ES-I3 (cell line): ENCODE results near the gene ERBB4.

Source experiments
- H3K36me3 ChIP-seq: 2 replicates; pipeline ENCODE4 v1.6.1; 2013; ENCODE audit warnings: mild to moderate bottlenecking, low read length, control low read depth, moderate library complexity; ENCODE audit not compliant: insufficient read depth
- H3K4me1 ChIP-seq: 2 replicates; pipeline ENCODE4 v1.6.1; 2013; ENCODE audit warnings: mild to moderate bottlenecking, control low read depth, low read length; ENCODE audit not compliant: insufficient read depth
- H3K9ac ChIP-seq: 2 replicates; pipeline ENCODE4 v1.6.1; 2013; ENCODE audit warnings: low read depth, mild to moderate bottlenecking, low read length, moderate library complexity
- H3K9me3 ChIP-seq: 2 replicates; pipeline ENCODE4 v1.6.1; 2013; ENCODE audit warnings: mild to moderate bottlenecking, low read length, moderate library complexity; ENCODE audit not compliant: control insufficient read depth, insufficient read depth

ERBB4 gene

DNA sequence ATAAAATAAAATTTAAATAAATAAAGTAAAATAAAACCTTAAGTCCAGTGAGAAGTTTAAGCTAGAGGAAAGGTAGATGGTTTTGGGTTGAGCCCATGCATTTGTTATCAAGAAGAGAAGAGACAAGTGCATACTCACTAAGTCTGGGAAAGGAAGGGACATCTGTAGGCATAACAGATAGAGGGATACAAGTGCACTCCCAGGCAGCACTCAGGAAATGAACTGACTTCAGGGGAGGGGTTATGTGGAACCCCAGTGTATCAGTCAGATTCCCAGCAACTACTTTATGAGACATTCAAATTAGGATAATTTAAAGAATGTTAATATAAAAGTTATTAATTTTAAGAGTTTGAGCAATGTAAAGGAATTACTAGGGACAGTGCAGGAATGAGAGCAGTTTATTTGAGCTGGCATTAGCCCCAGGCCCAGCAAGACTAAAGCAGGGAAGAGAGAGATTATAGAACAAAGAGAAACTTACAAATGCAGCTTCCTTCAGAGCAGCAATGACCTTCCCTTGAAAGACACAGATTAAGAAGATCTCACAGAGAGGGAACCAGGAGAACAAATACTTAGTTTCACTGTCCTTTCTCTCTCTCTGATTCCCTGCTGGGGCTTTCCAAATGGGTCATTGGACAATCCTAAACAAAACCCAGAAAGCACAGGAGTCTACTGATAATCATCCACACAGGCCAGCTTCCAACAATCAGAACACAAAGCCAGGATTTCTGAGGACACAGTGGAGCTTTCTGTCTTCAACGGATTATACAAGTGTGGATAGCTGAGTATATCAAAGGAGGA lies 109.7 kb downstream of the ERBB4 start:
- Histone ChIP-seq H3K36me3 (no peaks in the 10 kb centered on the region), H3K4me1 (peaks cover 17% of the 10 kb centered on the region), H3K9me3 (no peaks in the 10 kb centered on the region), H3K9ac (no peak overlapping the region)

DNA sequence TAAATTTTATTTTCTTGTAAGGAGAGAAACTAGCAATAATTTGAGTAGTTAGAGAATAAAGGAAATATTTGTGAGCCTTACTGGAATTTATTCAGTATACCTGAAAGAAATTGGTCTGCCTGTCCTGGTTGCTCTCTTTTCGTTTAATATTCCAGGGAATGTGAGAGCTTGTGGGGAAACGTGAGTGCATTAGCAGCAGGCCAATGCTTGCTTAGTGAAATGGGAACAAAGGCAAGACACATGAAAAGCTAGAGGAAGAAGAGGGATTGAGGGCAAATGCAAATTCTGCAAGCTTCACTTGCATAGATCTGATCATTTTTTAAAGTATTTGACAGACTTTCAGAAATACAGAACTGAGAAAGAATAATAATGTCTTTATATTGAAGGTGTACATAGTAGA lies 111.0 kb downstream of the ERBB4 start:
- Histone ChIP-seq H3K9me3 (no peaks in the 10 kb centered on the region), H3K4me1 (peaks cover 17% of the 10 kb centered on the region), H3K9ac (no peak overlapping the region), H3K36me3 (no peaks in the 10 kb centered on the region)

DNA sequence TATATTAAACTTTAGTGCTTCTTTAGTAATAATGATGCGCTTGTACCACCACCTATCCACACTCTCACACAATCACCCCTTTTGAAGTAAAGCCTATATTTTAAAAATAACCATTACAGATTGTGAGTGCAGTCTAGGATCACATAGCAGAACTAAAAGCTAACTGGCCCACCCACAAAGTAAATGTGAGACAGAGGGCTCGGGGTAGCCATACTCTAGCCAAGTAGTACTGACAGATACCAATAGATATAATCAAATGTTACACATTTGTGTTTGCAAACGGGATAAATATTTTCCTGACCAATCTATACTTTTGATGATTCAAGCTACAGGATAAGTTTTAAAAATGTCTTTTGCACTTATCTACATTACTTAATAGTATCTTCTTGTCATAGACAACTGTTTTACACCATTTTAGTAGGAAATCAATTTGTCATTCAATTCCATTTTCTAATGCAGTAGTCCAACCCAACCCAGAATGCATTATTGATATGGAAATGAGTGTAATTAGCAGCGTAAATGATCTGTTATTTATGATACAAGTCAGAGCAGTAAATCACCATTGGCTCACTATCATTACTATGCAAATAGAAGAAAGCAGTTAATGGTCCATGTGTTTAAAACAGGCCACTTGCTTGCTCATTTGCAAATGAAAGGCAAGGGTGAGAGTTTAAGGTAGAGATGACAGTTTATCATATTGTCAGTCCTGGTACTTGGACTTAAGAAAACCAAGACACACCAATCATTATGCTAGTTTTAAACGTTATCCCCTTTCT lies 111.8 kb downstream of the ERBB4 start:
- Histone ChIP-seq H3K9ac (no peak overlapping the region), H3K4me1 (peaks cover 17% of the 10 kb centered on the region), H3K36me3 (no peaks in the 10 kb centered on the region), H3K9me3 (no peaks in the 10 kb centered on the region)

DNA sequence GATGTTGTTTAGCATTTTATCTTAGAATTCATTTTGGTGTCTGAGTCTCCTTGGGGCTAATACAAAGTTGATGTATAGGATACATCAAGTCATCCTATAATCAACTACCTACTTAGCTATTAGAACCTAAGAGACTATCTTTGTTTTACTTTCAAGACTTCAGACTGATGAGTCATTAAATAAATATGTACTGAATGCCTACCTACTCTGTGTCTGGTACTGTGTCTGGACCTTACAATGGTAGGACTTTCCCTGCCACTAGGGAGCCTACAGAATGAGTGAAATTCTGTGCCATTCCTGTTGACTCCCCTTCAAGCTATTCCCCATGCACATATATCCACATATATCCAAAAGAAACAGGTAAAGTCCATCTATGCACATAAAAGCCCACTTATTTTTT lies 114.5 kb downstream of the ERBB4 start:
- Histone ChIP-seq H3K4me1 (peaks cover 11% of the 10 kb centered on the region), H3K9me3 (no peaks in the 10 kb centered on the region), H3K9ac (no peak overlapping the region), H3K36me3 (no peaks in the 10 kb centered on the region)

DNA sequence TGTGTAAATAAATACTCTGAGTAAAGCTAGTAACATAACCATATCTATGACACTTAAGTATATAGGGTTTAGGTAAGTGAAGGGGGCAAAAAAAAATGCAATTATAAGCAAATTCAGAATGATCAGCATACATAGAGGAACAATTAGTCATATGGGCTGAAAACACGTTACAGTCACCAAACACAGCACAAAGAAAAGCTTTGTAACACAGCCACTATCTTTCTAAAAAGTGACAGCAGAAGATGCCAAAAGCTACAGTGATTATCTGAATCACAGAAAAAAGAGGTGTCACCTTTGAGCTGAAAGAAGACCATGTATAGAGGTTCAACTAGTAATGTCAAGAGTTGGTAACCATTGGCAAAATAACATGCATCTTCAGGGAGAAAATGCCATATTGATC lies 115.5 kb downstream of the ERBB4 start:
- Histone ChIP-seq H3K4me1 (peaks cover 3% of the 10 kb centered on the region; the same call in 1 of the 2 replicates), H3K36me3 (no peaks in the 10 kb centered on the region), H3K9me3 (no peaks in the 10 kb centered on the region), H3K9ac (no peak overlapping the region)

DNA sequence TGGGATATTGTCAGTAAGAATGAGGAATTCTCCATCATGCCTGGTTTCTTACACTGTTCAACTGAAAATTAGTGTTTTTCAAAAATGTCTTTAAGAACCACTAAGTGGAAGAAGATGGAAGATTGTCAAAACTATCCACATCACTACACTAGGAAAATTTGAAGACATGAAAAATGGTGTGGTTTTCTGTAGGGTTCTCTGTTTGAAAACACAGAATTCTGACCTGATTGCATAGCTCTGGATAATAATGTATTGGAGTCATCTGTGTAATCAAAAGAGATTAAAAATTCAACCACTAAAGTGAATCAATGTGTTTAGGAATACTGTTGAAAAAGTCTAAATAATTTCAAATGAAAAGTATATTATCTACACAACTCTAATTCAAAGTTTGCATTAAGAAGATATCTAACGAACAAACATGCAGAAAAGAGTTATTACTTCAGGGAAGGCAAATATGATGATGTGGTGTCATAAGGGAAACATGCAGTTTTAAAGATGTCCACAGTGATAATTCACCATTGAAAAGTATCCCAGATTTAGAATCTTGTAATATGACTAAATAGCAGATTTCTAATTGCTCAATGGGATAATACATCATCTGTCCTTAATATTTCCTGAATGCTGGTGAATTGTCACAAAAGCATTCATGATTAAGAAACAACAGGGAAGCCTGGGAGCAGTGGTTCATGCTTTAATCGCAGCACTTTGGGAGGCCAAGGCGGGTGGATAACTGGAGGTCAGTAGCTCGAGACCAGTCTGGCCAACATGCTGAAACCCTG lies 116.9 kb downstream of the ERBB4 start:
- no peaks in the 10 kb centered on the region for H3K9me3 ChIP-seq
- H3K9ac ChIP-seq: no peak overlapping the region
- no peaks in the 10 kb centered on the region for H3K36me3 ChIP-seq

DNA sequence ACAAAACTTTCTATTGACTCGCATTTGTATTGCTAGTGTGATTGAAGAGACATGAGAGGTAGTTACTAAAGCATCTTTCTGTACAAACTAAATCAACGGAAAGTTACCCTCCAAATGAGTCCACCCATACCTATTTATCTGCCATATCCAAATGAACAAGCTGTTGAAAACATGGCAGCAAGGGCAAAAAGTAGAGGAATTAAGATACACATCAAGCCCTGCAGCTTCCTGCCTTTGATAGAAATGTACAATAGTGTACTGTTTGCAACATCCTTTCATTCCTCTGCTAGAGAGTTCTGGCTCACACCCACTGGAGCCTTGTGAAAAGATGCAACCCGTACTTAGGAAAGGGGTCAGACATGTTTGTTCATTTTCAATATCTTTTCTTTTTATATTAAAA lies 122.5 kb downstream of the ERBB4 start:
- no peaks in the 10 kb centered on the region for H3K4me1 ChIP-seq
- H3K9me3 ChIP-seq: no peaks in the 10 kb centered on the region
- H3K36me3 ChIP-seq: no peaks in the 10 kb centered on the region
- H3K9ac ChIP-seq: no peak overlapping the region

More for the DNA sequence above, 116.9 kb downstream of the ERBB4 start:
- no peaks in the 10 kb centered on the region; the same call in 1 of the 2 replicates for H3K4me1 ChIP-seq

DNA sequence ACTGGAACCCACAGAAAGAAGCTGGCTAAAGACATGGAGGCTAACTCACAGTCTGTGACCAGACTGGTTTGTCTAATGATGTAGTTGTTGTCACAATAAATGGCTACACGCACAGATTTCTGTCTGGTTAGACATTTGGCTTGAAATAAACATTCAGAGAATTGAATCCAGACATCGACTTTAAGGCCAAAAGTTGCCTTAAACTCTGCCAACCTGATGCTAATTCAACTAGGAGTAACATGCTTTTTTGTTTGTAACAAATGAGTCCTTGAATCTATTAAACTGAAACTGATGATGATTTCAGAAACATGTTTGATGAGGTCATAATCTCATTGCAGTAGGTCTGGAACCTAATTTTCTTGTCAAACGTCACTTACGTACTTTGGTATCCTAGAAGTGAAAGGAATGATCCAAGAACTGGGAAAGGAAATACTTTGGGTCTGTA lies 123.8 kb downstream of the ERBB4 start:
- Histone ChIP-seq H3K9ac (no peak overlapping the region), H3K36me3 (no peaks in the 10 kb centered on the region), H3K9me3 (no peaks in the 10 kb centered on the region), H3K4me1 (no peaks in the 10 kb centered on the region)

DNA sequence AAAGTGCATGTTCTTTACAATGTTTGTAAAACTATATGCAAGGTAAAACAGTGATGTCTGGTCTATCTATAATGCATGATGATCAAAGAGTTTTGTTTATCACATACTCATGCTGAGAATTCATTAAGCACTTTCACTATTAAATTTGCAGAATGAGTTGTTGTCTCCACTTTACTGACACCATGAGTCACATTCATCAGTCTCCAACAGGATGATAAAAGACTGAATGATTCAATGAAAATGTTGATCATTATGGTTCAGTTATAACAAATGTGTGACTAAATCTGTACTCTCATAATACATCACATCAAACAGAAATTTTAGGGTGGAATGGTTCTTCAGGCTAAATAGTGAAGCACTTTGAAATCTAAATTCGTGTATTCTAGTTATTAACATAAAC lies 129.0 kb downstream of the ERBB4 start:
- Histone ChIP-seq H3K4me1 (no peaks in the 10 kb centered on the region), H3K9me3 (no peaks in the 10 kb centered on the region), H3K9ac (no peak overlapping the region), H3K36me3 (no peaks in the 10 kb centered on the region)

DNA sequence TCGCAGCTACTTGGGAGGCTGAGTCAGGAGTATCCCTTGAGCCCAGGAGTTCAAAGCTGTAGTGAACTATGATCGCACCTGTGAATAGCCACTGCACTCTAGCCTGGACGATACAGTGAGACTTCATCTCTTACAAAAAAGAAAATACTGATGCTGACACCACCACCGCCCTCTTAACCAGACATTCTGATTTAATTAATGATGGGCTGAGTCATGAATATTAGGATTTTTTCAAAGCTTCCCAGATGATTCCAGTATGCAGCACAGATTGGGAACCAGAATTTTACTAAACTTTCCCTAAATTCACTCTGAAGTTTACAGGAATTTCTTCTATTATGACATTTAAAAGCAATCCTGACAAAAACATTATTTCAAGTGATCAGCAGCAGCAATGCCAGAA lies 130.1 kb downstream of the ERBB4 start:
- no peaks in the 10 kb centered on the region for H3K4me1 ChIP-seq
- no peaks in the 10 kb centered on the region for H3K9me3 ChIP-seq
- no peak overlapping the region for H3K9ac ChIP-seq
- H3K36me3 ChIP-seq: no peaks in the 10 kb centered on the region

DNA sequence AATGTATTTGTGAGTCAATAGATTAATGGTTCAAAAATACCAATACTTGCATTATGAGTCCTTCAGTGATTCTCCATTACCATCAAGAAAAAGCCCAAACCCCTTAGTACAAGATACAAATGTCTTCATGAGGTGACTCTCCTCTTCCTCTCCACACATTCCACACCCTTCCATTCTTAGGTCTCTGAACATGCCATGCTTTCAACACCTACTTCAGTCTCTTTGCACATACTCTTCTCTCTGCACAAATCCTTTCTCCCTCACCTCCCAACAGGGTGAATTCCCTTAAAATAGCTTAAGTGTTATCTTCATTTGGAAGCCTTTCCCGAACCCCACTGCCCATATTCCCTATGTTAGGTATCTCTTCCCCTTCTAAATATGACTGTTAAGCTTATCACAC lies 131.9 kb downstream of the ERBB4 start:
- Histone ChIP-seq H3K4me1 (no peaks in the 10 kb centered on the region), H3K9ac (no peak overlapping the region), H3K9me3 (no peaks in the 10 kb centered on the region), H3K36me3 (no peaks in the 10 kb centered on the region)

DNA sequence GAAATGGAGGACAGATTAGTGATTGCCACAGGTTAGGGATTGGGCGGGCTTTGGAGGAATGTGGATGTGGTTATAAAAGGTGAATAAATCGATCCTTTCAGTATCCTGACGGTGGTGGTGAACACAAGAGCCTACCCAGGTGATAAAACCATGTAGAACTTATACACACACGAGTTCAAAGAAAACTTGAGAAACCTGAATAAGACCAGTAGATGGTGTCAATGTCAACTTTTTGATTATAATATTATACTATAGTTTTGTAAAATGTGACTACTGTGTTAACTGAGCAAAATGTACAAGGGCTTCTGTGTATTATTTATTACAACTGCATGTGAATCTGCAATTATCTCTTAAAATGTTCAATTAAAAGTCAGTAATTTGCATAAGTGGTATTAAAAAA lies 136.3 kb downstream of the ERBB4 start:
- no peaks in the 10 kb centered on the region for H3K9me3 ChIP-seq
- no peak overlapping the region for H3K9ac ChIP-seq
- no peaks in the 10 kb centered on the region for H3K36me3 ChIP-seq
- no peaks in the 10 kb centered on the region for H3K4me1 ChIP-seq

DNA sequence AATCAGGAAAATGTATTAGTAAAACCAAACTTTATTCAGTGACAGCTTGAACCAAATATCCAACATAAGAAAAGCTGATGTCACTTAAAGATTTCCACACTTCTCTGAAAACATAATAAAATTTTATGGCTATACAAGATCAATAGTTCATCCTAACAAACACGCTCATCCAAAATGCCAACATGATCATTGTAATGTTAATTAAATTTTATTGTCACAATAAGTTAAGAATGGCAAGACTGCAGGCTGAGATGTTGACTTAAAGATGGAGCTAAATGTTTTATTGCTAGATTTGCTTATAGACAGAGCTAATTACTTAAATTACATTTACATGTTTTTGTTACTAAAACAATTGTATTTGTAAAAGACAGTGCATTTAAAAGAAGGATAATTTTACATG lies 140.3 kb downstream of the ERBB4 start:
- H3K36me3 ChIP-seq: no peaks in the 10 kb centered on the region
- H3K9me3 ChIP-seq: no peaks in the 10 kb centered on the region
- H3K4me1 ChIP-seq: no peaks in the 10 kb centered on the region
- H3K9ac ChIP-seq: no peak overlapping the region

DNA sequence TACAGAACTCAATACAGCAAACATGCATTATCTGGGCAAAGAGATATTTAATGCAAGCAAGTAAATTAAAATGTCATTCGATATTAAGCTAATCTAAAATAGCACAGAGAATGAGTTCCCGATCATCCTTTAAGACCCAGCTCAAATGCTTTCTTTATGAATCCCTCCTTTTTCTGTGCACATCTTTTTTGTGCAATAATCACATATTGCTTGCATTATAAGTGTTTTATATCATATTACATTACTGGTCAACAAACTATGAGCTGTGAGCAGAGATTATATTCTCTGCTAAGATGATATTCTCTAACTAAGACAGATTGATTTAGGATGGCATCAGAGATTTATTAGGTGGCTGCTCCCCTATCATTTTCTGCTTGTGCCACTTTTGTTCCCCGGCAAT lies 146.1 kb downstream of the ERBB4 start:
- H3K36me3 ChIP-seq: no peaks in the 10 kb centered on the region
- H3K9me3 ChIP-seq: no peaks in the 10 kb centered on the region
- no peak overlapping the region for H3K9ac ChIP-seq
- no peaks in the 10 kb centered on the region for H3K4me1 ChIP-seq
